ENCODE measurements around the gene CASZ1. TPM values are rescaled to one million over a fixed set of nuclear protein-coding genes. Genes with fewer than 3 reads are reported as not detected.

Gene CASZ1
- total RNA-seq, 1 experiment from 2014 or later = 0.69 TPM

DNA sequence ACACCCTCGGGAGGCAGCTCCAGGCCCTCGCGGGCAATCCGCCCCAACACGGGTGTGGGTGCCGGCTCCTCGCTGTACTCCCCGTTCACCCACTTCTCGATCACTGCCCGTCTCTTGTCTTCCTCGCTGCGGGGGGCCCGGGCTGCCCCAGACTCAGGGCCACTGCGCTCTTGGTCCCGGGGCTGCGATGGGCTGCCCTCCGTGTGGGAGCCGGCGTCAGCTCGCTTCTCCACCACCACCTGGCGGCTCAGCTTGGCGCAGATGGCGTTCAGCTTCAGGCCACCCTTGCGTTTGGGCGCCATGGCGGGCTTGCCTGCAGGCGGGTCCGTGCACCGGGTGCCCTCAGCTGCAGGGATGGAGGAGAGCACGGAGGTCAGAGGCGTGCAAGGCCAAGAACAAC, 131.2 kb downstream of the CASZ1 start:
- no peak for DNase-seq (ENCODE audit: low read depth, low spot score)
- in situ Hi-C loops (cut with HindIII; ENCODE audit: low pct_unique_long_range_greater_than_20kb, low sequenced_read_pairs) = no loop called here

- no peak for DNase-seq (ENCODE audit: low read depth, low spot score)
- in situ Hi-C loops (cut with HindIII; ENCODE audit: low pct_unique_long_range_greater_than_20kb, low sequenced_read_pairs) = no loop called here
These were observed 132.2 kb downstream of the CASZ1 start for GRCh38 chr1:10664251-10664650.

DNA sequence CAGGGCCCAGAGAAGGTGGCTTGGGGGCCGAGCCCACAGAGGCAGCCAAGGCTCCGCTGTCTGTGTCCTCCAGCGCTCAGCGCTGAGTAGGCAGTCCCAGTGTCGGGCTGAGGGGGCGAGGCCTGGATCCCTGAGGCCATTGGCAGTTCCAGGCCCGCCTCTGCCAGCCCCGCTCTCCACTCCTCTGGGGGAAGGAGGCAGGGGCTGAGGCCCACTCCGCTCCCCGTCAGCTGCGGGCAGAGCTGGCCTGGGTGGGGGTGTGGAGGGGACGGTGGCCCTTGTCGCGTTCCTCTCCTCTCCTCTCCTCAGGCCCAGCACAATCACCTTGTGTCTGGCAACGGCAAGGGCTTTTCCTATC, 132.8 kb downstream of the CASZ1 start:
- in situ Hi-C loops (cut with HindIII; ENCODE audit: low pct_unique_long_range_greater_than_20kb, low sequenced_read_pairs) = no loop called here
- DNase-seq (ENCODE audit: low read depth, low spot score) = no peak

DNA sequence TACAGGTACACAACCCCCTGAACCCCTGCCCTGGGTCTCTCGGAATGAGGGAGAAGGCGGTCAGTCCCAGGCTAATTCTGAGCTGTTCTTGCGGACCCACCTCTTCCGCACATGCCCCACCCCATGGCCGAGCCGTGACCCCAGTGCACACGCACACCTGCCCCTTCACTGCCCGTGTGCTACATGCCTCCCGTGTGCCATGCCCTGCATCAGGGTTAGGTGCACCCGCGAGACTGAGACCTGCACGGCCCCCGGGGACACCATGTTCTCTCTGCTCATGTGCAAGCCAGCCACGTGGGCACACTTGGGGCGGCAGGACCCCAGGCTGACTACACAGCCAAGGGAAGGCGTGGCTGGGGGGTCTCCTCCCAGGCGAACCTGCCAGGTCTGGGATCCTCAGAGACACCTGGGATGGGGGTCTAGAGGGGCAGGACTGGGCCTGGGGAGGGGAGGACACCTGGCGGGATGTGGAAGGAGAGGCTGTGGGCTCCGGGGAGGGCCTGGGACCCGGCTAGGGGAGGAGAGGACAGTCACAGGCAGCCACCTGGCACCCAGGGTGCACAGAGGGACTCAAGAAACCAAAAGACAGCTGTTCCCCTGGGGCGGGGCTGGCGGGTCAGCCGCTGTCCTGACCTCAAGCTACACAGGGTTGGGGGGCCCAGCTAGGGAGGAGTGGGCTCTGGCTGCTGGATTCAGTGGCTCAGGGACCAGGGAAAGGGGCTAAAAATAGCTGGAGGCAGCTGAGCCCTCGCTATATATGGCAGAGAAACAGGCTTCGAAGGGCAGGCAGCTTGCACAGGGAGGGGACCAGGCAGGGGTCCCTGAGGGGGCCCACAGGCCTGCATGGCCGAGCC, 133.4 kb downstream of the CASZ1 start:
- in situ Hi-C loops (cut with HindIII; ENCODE audit: low pct_unique_long_range_greater_than_20kb, low sequenced_read_pairs) = no loop called here
- no peak for DNase-seq (ENCODE audit: low read depth, low spot score)

- DNase-seq (ENCODE audit: low read depth, low spot score) = no peak
- in situ Hi-C loops (cut with HindIII; ENCODE audit: low pct_unique_long_range_greater_than_20kb, low sequenced_read_pairs) = no loop called here
These were observed 134.3 kb downstream of the CASZ1 start for GRCh38 chr1:10662090-10662688.

GRCh38 chr1:10661453-10661852, 135.0 kb downstream of the CASZ1 start:
- DNase-seq (ENCODE audit: low read depth, low spot score) = no peak
- in situ Hi-C loops (cut with HindIII; ENCODE audit: low pct_unique_long_range_greater_than_20kb, low sequenced_read_pairs) = no loop called here

DNA sequence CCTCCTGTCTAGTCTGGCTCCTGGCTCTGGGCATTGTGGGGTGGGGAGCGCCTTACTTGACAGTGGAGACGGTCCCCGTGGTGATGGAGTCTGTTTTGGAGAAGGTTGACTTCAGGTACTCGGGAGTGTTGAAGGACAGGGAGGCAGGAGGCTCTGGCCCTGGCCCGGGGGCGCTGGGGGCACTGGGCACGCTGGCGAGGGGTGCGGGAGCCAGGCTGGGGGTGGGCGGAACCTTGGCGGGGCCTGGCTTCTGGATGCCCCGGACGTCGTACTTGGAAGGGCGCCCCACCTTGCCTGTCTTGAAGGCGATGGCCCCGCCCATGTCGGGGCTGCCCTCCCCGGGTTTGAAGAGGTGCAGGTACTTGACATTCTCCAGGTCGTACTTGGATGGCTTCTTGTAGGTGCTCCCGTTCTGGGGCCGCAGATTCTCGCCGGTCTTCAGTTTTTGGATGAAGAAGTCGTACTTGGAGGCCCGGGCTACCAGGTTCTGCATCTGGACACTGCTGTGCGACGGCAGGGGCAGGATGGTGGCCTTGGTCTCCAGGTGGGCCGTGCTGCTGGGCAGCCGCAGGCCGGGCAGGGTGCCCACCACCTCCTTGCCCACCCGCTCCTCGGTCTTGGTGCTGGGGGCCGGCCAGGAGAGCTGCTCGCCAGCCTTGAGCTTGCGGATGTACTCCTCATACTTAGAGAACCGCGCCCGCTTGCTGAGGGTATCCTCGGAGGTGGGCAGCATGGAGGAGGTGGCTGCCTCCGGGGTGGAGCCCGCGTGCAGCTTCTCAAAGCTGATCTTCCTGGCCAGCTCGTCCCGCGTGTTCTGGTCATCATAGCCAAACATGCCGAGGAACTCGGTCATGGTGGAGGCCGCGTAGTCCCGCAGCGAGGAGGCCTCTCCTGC, 136.6 kb downstream of the CASZ1 start:
- in situ Hi-C loops (cut with HindIII; ENCODE audit: low pct_unique_long_range_greater_than_20kb, low sequenced_read_pairs) = no loop called here
- no peak for DNase-seq (ENCODE audit: low read depth, low spot score)

- in situ Hi-C loops (cut with HindIII; ENCODE audit: low pct_unique_long_range_greater_than_20kb, low sequenced_read_pairs) = no loop called here
- DNase-seq (ENCODE audit: low read depth, low spot score) = no peak
These were observed 137.2 kb downstream of the CASZ1 start for GRCh38 chr1:10659218-10659617.

GRCh38 chr1:10658396-10659066, 137.9 kb downstream of the CASZ1 start:
- in situ Hi-C loops (cut with HindIII; ENCODE audit: low pct_unique_long_range_greater_than_20kb, low sequenced_read_pairs) = no loop called here
- DNase-seq (ENCODE audit: low read depth, low spot score) = no peak

- in situ Hi-C loops (cut with HindIII; ENCODE audit: low pct_unique_long_range_greater_than_20kb, low sequenced_read_pairs) = no loop called here
These were observed 139.2 kb downstream of the CASZ1 start for GRCh38 chr1:10657088-10657847.

DNA sequence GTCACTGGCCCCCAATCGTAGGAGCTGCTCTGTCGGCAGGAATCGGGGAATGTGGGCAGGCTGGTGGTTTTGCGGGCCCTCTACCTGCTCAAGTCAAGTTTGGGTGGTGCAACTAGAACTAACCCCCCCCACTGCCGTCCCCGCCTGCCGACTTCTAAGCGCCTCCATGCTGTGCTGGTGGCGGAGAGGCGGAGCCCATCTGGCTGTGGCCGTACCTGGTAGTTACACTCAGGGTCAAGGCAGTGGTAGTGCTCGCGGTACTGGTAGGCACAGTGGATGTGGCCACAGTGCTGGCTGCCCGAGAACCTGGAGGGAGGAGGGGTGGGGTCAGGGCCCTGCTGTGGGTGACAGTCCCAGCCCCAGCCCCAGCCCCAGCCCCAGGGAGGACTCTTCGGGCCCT, 140.0 kb downstream of the CASZ1 start:
- DNase-seq (ENCODE audit: low read depth, low spot score) = no peak
- in situ Hi-C loops (cut with HindIII; ENCODE audit: low pct_unique_long_range_greater_than_20kb, low sequenced_read_pairs) = no loop called here

More at GRCh38 chr1:10657088-10657847, 139.2 kb downstream of the CASZ1 start:
- no peak for DNase-seq (ENCODE audit: low read depth, low spot score)

DNA sequence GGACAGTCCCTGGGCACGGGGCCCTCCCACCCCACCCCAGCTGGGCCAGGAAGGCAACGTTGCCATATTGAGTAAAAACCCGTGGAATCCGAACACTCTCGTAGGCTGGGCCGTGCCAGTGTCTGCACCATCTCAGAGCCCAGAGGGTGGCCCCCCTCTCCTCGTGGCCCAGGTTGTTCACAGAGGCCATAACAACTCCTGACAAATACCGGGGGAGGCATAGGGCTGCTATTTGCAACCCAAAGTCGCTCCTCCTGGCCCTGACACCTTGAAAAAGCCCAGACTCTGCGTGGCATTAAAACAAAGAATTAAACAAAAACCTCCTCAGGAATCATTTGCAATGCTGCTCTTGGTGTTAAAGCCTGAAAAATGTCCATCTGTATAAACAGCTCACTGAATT, 141.4 kb downstream of the CASZ1 start:
- in situ Hi-C loops (cut with HindIII; ENCODE audit: low pct_unique_long_range_greater_than_20kb, low sequenced_read_pairs) = no loop called here
- DNase-seq (ENCODE audit: low read depth, low spot score) = no peak

- in situ Hi-C loops (cut with HindIII; ENCODE audit: low pct_unique_long_range_greater_than_20kb, low sequenced_read_pairs) = no loop called here
- DNase-seq (ENCODE audit: low read depth, low spot score) = no peak
These were observed 142.9 kb downstream of the CASZ1 start for GRCh38 chr1:10653370-10654125.

DNA sequence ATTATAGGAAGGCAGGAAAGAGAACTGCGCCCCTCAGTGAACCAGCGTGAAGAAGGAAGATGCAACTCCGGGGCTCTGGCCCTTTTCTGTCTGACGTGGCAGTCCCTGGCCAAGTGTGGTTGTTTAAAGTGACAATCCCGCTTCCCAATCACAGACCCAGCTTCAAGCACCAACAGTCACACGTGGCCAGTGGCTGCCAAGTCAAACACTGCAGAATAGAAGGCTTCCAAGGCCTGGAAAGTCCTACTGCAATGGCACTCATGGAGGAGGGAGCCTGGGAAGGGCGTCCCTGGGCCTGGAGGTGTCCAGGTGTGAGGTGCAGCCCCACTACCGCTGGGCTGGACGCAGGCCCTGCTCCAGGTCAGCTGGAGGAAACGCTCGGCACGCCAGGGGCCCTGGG, 143.8 kb downstream of the CASZ1 start:
- no peak for DNase-seq (ENCODE audit: low read depth, low spot score)
- in situ Hi-C loops (cut with HindIII; ENCODE audit: low pct_unique_long_range_greater_than_20kb, low sequenced_read_pairs) = no loop called here

DNA sequence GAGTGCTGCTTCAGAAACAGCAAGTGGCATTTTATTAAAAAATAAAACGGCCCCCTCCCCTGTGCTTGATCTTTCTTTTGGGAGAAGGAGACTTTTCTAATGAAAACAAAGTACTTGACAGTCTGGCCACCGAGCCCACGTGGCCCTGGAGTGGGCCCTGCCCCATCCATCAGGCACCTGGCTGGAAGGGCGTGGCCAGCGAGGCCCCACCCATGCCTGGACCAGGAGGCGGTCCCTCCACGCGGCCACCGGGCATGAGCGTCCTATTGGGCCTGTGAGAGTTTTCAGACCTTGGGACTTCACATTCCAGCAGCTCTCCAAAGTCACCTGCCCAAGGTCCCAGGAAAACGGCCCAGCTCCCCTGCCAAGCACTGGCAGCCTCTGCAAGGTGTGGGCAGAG, 144.7 kb downstream of the CASZ1 start:
- no peak for DNase-seq (ENCODE audit: low read depth, low spot score)

GRCh38 chr1:10651389-10651766, 145.1 kb downstream of the CASZ1 start:
- DNase-seq (ENCODE audit: low read depth, low spot score) = no peak
- in situ Hi-C loops (cut with HindIII; ENCODE audit: low pct_unique_long_range_greater_than_20kb, low sequenced_read_pairs) = no loop called here

More for the DNA sequence above, 144.7 kb downstream of the CASZ1 start:
- in situ Hi-C loops (cut with HindIII; ENCODE audit: low pct_unique_long_range_greater_than_20kb, low sequenced_read_pairs) = no loop called here

All from SK-MEL-5 (cell line).